HuH-7 (cell line): ENCODE measurements around the gene SKI.
"Not testable (repeated sequence)": the region's sequence is repeated elsewhere in the genome, so short reads cannot be mapped to it uniquely, and the experiment has no call there.

Experiments
- DNase-seq: peaks from one replicate; pipeline ENCODE4 v3.0.0; 2011; ENCODE audit warnings: low spot score

The SKI gene

GRCh38 chr1:2242814-2243725 is 15.0 kb downstream of the SKI start:
- no peak for DNase-seq

DNA sequence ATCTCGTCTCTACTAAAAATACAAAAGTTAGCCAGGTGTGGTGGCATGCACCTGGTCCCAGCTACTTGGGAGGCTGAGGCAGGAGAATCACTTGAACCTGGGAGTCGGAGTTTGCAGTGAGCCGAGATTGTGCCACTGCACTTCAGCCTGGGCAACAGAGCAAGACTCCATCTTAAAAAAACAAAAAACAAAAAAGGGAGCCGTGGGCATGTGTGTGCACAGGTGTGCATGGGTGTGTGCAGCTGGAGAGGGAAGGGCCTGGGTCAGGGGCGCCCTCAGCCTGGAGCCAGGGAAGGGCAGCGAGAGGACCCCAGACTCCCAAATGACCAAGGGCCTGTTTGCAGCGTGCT is 18.9 kb downstream of the SKI start:
- DNase-seq, result not testable (repeated sequence)

DNA sequence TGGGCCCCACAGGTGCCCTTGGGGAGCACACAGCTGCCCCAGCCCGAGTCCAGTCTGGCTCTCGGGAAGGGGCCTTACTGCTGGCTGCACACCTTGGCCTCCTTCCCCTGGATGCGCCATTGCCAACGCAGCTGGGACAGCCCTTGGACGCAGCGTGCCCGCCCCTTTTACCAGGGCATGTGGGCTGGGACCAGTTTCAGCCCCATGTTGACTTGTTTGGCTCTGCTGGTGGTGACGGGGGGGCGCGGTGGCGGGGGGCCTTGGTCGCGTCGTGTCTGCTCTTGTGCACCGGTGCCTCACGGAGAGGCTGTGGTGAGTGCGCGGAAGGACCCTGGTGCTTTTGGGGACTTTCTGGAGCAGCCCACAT is 19.6 kb downstream of the SKI start:
- DNase-seq, result no peak

GRCh38 chr1:2248127-2248826 is 20.2 kb downstream of the SKI start:
- no peak for DNase-seq

DNA sequence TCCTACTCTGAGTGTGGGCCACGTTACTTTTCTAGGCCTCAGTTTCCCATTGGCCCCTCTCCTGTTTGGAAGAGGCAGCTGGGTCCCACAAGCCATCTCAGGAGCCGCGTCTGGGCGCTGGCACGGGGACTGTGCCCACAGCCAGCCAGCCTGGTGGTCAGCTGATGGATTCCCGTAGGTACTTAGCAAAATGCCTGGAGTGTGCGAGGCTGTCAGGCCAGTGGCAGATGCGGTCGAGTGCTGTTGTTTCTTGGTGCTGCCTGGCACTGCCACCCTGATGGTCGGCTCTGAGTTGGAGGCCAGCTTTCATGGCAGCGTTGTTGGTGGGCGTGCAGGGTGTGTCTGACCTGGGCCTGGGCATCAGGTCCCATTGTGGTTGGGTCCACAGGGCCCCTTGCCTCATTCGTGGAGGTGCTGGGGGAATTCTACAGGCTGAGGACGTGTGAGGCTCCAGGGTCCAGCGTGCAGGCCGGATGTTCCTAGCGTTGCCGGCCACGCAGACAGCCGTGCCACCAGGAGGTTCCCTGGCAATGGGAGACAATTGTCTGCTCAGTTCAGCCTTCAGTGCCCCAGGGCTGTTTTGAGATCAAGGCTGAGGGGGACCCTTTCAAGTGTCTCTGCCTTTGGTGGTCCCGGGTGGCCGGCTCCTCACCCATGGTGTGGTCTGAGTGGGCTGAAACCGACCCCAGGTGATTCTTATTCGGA is 20.9 kb downstream of the SKI start:
- no peak for DNase-seq

GRCh38 chr1:2249559-2249906 is 21.4 kb downstream of the SKI start:
- no peak for DNase-seq

DNA sequence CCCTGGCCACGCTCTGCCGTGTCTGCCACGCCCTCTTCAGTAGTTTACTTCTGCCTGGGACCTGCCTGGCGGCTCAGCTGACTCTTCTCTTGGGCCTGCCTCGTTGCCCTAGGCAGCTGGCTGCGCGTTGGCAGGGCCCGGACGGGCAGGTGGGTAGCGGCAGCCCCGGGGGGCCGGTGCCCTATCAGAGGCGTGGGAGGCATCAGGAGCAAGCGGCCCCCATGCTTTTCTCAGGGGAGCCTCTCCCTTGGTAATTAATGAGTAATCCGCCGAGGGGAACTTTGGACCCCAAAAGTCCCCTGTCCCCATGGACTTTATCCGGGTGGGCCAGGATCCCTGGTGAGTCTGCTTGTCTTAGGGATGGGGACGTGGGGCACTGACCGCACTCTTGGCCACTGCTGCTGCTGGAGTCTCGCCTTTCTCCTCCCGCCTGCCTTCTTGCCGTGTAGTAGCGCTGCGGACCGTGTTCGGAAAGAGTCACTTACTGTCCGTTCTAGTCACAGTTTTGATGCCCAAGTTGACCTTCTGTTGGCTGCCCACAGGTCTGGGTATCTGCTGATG is 22.7 kb downstream of the SKI start:
- DNase-seq, result no peak

GRCh38 chr1:2251363-2251762 is 23.2 kb downstream of the SKI start:
- no peak for DNase-seq

DNA sequence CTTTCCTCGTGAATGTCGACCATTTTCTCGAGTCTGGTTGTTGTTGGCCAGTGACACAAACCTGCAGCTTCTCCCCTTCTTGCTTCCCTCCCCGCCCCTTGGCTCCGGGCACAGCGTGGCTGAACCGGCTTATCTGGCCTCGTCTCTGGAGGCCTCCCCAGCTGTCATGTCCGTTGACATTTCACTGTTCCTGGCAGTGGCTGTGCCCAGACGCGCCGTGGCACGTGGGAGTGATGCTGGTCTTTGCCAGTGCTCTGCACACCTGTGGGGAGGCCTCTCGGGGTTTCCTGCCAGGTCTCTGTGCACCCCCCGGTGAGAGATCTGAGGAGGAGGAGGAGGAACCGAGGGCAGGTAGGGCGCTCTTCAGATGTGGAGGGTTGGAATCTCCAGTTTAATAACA is 23.7 kb downstream of the SKI start:
- DNase-seq, result no peak

- DNase-seq, result no peak
Measured at GRCh38 chr1:2252423-2252822, 24.3 kb downstream of the SKI start.

- DNase-seq, result no peak
Measured at GRCh38 chr1:2253036-2253796, 25.1 kb downstream of the SKI start.

DNA sequence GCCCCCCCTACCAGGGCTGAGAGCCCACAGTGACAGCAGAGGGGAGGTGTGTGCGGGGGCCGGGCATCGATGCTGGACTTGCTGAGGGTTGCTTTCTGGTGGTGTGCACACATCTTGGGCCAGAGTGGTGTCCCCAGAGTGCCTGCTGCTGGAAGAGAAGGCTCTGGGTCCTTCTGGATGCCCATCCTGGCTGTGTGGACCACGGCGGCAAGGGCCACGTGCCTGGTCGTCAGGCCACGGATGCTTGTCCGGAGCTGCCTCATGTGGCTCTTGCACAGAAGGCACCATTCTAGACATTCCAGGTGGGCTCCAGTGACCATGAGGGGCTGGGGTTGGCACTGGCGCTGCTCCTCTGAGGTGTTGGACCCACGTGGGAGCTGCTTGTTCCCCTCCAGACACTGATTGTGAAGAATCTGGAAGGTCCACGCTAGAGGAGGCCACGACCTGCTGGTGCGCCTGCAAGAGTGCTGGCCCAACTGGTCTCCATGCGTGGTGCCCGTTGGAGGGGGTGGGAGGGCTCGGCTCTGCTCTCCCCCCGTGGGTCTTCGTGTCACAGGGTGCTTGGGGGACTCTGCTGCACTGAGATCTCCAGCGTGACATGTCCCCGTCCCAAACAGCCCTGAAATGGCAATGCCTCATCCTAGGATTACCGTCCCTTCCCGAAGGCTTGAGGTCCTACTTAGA is 25.8 kb downstream of the SKI start:
- DNase-seq, result no peak

- no peak for DNase-seq
Measured at GRCh38 chr1:2255047-2255419, 26.9 kb downstream of the SKI start.

- DNase-seq, result no peak
Measured at GRCh38 chr1:2255420-2256369, 27.6 kb downstream of the SKI start.

- no peak for DNase-seq
Measured at GRCh38 chr1:2256435-2257244, 28.5 kb downstream of the SKI start.

- DNase-seq, result no peak
Measured at GRCh38 chr1:2257245-2257627, 29.1 kb downstream of the SKI start.

GRCh38 chr1:2258122-2258681 is 30.1 kb downstream of the SKI start:
- no peak for DNase-seq

DNA sequence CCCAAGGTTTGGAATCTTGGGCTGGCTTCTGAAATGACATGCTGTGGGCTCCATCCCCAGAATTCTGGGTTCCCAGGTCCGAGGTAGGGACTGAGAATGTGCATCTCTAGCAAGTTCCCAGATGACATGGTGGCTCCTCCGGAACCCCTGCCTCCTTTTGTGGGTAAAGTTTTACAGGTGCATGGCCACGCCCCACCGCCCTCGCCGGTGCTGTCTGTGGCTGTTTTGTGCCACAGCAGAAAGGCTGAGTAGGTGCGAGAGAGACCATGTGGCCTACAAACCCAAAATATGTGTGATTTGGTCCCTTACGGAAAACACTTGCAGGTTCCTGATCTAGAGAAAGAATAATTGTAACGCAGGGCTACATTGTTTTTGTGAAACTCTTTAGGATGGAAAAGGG is 30.9 kb downstream of the SKI start:
- no peak for DNase-seq
